Endodermal cell (in vitro differentiated cells): Measurements from ENCODE around the gene SCAF8. TPM values are rescaled to one million over a fixed set of nuclear protein-coding genes. Genes with fewer than 3 reads are reported as not detected.

Source experiments
- DNase-seq: peaks from one replicate; pipeline ENCODE4 v3.0.0-alpha.2; 2017
- H3K27ac ChIP-seq: 2 replicates; pipeline ENCODE4 v1.5.1; 2013; ENCODE audit warnings: mild to moderate bottlenecking, low read depth, low read length, moderate library complexity
- H3K27me3 ChIP-seq: 2 replicates; pipeline ENCODE4 v1.6.1; 2013; ENCODE audit warnings: mild to moderate bottlenecking, low read length, moderate library complexity; ENCODE audit not compliant: insufficient read depth, control insufficient read depth, poor library complexity, severe bottlenecking
- H3K36me3 ChIP-seq: 2 replicates; pipeline ENCODE4 v1.7.0; 2013; ENCODE audit warnings: mild to moderate bottlenecking, low read length, moderate library complexity; ENCODE audit not compliant: control insufficient read depth, insufficient read depth
- H3K4me1 ChIP-seq: one replicate; pipeline ENCODE4 v1.7.0; 2013; ENCODE audit warnings: low read length; ENCODE audit not compliant: control insufficient read depth, insufficient read depth
- H3K4me3 ChIP-seq: 2 replicates; pipeline ENCODE4 v1.5.1; 2013; ENCODE audit warnings: mild to moderate bottlenecking, low read length, moderate library complexity
- H3K9ac ChIP-seq: 2 replicates; pipeline ENCODE4 v1.6.1; 2013; ENCODE audit warnings: mild to moderate bottlenecking, low read length, moderate library complexity; ENCODE audit not compliant: poor library complexity, severe bottlenecking; ENCODE audit errors: extremely low read depth
- H3K9me3 ChIP-seq: 2 replicates; pipeline ENCODE4 v1.6.1; 2013; ENCODE audit warnings: mild to moderate bottlenecking, low read length, moderate library complexity; ENCODE audit not compliant: control insufficient read depth
- H3K27ac Mint-ChIP-seq: 2 replicates; pipeline ENCODE4 v1.8.0; 2020; ENCODE audit warnings: mixed read lengths
- H3K27me3 Mint-ChIP-seq: 2 replicates; pipeline ENCODE4 v1.8.0; 2021; ENCODE audit warnings: mild to moderate bottlenecking, mixed read lengths; ENCODE audit not compliant: insufficient read depth
- H3K36me3 Mint-ChIP-seq: 2 replicates; pipeline ENCODE4 v1.8.0; 2020; ENCODE audit warnings: low read depth, mixed read lengths
- H3K4me1 Mint-ChIP-seq: 2 replicates; pipeline ENCODE4 v1.8.0; 2020; ENCODE audit warnings: mixed read lengths
- H3K4me3 Mint-ChIP-seq: 2 replicates; pipeline ENCODE4 v1.8.0; 2020; ENCODE audit warnings: mild to moderate bottlenecking, moderate library complexity, mixed read lengths
- H3K9me3 Mint-ChIP-seq: 2 replicates; pipeline ENCODE4 v1.8.0; 2020; ENCODE audit warnings: mild to moderate bottlenecking, mixed read lengths
- CTCF ChIP-seq: fragments of 200-600 bp; sonication (generic); conservative IDR thresholded peaks from 2 replicates; pipeline ENCODE4 v1.5.0; 2021; ENCODE audit warnings: antibody characterized with exemption, mild to moderate bottlenecking
- WGBS, 2 experiments: methylation state at CpG; one replicate each; pipeline versions ENCODE4 v1.1.5 to v1.1.7; 2013; ENCODE audit warnings: missing lambda C conversion rate in 2 of 2, mixed read lengths in 1 of 2; ENCODE audit not compliant: insufficient coverage in 1 of 2, insufficient read length in 1 of 2; 5-methylcytosine and 5-hydroxymethylcytosine counted together
- total RNA-seq, 2 donors: library from RNA; stranded (reverse); fragmentation: NEBNext Ultra II Directional in 1 of 2; extraction: Animal tissue kit (Norgen Biotek cat#: 25700) in 1 of 2; gene quantifications; 2 replicates in 1 of 2; 3 replicates in 1 of 2; pipeline ENCODE4 v1.2.1, GENCODE V29; 2021

The SCAF8 gene
- total RNA-seq, 2 donors from 2014 or later: 49.7 to 56.2 TPM

GRCh38 chr6:154874773-154875592, 141.8 kb downstream of the SCAF8 start:
- TF ChIP-seq CTCF: no peak
- Mint-ChIP-seq H3K27me3 (no peaks in the 10 kb centered on the region), H3K36me3 (peaks cover 9% of the 10 kb centered on the region), H3K9me3 (no peaks in the 10 kb centered on the region), H3K4me3 (no peak overlapping the region), H3K4me1 (peaks cover 21% of the 10 kb centered on the region), H3K27ac (peak overlapping the region; percentile 5)
- H3K27me3 ChIP-seq: no peaks in the 10 kb centered on the region
- no peaks in the 10 kb centered on the region for H3K9me3 ChIP-seq
- H3K4me1 ChIP-seq: peaks cover 5% of the 10 kb centered on the region
- H3K9ac ChIP-seq: no peak overlapping the region
- peak overlapping the region; percentile 30 for H3K27ac ChIP-seq
- WGBS, 2 experiments: 63 to 66% methylated on average over 10 of the region's 10 CpGs
- DNase-seq: peak; percentile 62
- no peak overlapping the region for H3K4me3 ChIP-seq
- peaks cover 10% of the 10 kb centered on the region for H3K36me3 ChIP-seq

GRCh38 chr6:154876486-154877280, 143.5 kb downstream of the SCAF8 start:
- Mint-ChIP-seq H3K27me3 (no peaks in the 10 kb centered on the region), H3K36me3 (peaks cover 9% of the 10 kb centered on the region), H3K4me1 (peaks cover 21% of the 10 kb centered on the region), H3K9me3 (no peaks in the 10 kb centered on the region), H3K4me3 (no peak overlapping the region), H3K27ac (no peak overlapping the region)
- DNase-seq: no peak
- peaks cover 5% of the 10 kb centered on the region for H3K4me1 ChIP-seq
- H3K27ac ChIP-seq: no peak overlapping the region
- WGBS, 2 experiments: 92 to 100% methylated on average over 2 to 3 of the region's 3 CpGs
- no peak overlapping the region for H3K4me3 ChIP-seq
- no peak overlapping the region for H3K9ac ChIP-seq
- H3K27me3 ChIP-seq: no peaks in the 10 kb centered on the region
- H3K36me3 ChIP-seq: peaks cover 10% of the 10 kb centered on the region
- no peaks in the 10 kb centered on the region for H3K9me3 ChIP-seq
- TF ChIP-seq CTCF: no peak

GRCh38 chr6:154878871-154879491, 145.8 kb downstream of the SCAF8 start:
- TF ChIP-seq CTCF: no peak
- Mint-ChIP-seq H3K4me1 (peaks cover 15% of the 10 kb centered on the region), H3K4me3 (no peak overlapping the region), H3K9me3 (no peaks in the 10 kb centered on the region), H3K27me3 (no peaks in the 10 kb centered on the region), H3K27ac (no peak overlapping the region), H3K36me3 (peaks cover 24% of the 10 kb centered on the region)
- Histone ChIP-seq H3K9me3 (no peaks in the 10 kb centered on the region), H3K4me3 (no peak overlapping the region), H3K27ac (no peak overlapping the region), H3K9ac (no peak overlapping the region), H3K27me3 (no peaks in the 10 kb centered on the region), H3K4me1 (peaks cover 5% of the 10 kb centered on the region), H3K36me3 (peaks cover 23% of the 10 kb centered on the region)
- 94 to 100% methylated on average over 1 to 6 of the region's 6 CpGs for WGBS, 2 experiments
- DNase-seq: no peak
